ENCODE data around the gene MAP6D1.

The MAP6D1 gene

DNA sequence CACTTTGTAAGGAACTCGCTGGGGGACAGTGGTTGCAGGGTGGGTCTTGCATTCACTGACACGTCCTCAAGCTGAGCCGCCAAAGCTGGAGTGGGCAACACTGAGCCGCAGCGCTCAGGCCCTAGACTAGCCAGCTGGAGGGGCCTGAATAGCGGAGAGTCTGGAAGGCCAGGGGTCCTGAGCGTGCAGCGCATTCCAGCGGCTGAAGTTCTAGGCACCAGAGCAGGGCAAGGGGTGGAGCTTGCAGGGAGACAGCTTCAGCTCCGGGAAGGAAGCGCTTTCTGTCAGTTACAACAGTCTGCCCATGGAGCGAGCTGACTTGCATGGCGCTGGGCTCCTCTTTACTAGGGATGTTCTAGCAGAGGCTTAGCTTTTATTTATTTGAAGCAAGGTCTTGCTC, 2.7 kb downstream of the MAP6D1 start:
- DNase-seq, result no peak

DNA sequence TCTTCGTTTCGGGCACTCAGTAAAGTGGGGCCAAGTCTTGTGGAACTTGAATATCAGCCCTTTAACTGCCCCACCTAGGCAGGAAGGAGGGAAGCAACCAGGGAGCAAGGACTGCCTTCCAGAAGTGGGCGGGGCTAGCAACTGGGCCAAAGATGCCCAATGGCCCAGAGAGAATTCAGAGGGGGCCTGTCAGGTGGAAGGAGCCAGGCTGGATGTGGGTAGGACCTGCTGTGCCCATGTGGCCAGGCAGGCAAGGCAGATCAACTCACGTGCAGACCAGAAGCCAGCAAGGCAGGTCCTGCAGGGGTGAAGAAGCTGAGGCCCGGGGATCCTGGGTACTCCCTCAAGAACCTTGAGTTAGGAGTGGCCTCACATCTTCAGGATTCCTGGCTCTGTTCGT, 5.5 kb downstream of the MAP6D1 start:
- no peak for DNase-seq

DNA sequence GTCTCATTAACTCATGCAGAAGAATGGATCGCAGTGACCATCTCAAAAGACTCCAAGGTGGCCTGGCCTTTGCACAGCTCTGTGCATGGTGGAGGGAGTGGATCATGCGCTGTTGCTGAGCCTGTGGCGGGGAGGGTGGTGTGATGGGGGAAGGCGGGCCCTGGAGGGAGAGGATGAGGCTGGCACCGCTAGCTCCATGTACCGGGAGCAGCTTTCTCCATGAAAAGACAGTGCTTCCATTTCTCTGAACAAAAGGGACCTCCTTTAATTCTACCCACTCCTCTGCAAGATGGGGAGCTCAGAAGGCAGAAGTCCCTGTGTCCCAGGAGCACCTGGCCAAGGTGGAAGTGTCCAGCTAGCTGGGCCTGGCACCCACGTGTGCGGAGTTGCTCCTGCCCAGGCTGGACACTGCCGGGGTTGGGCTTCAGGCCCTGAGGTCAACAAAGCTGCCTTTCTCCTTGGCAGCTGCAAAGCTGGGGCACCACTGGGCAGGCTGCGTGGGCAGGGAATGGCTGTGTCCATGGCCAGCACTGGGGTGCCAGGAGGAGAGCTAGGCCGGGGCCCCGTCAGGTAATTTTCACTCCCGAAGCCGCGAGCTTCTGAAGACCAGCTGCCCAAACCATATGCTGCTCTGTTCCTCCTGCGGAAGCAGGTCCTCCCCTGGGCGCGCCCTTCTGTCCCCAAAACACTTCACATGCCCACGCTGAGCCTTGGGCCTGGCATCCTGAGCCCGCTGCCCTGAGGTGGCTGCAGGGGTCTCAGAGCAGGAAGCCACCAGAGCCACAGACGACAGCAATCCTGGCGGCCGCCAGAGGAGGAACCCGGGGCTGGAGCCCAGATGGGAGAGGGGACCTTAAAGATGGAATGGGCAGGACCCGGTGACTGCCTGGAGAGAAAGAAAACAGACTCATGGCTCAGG, 6.4 kb downstream of the MAP6D1 start:
- no peak for DNase-seq

- no peak for DNase-seq
Observed at GRCh38 chr3:183818041-183818620, 7.2 kb downstream of the MAP6D1 start.

GRCh38 chr3:183817639-183818038, 7.7 kb downstream of the MAP6D1 start:
- DNase-seq, result no peak

DNA sequence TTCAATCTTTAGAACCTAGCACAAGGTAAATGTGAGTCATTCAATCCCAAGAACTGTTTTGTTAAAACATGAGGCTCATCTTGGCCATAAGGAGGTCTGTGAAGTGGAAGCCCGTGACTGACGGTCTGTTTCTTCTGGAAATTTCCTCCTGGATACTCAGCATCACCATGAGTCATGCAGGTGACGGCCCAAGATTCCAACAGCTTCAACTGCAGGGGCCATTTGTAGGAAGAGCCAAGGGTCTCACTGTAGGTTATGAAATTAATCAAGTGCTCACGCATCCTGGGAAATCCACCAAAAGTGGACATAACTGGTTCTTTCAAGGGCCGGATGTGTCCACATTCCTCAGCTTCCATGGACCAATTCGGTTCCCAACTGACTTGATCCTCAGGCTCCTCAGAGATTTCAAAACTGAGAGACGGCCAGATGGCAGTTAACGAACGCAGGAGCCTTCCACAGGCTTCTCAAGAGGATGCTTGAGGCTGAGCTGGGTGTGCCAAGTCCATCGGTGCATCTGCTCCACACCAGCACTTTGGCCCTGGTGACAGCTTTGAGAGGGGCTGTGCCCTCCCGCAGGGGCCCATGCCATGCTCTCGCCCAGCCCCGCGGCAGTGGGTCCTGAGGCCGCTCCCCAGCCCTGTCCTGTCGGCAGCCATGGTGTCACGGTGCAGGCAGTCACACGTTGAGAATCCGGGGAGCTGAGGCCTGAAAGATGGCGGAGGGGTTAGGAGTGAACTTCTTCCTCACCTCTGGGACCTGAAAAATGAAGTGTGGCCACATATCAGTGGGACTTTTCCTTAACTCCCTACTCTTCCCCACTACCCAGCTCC, 8.5 kb downstream of the MAP6D1 start:
- no peak for DNase-seq

DNA sequence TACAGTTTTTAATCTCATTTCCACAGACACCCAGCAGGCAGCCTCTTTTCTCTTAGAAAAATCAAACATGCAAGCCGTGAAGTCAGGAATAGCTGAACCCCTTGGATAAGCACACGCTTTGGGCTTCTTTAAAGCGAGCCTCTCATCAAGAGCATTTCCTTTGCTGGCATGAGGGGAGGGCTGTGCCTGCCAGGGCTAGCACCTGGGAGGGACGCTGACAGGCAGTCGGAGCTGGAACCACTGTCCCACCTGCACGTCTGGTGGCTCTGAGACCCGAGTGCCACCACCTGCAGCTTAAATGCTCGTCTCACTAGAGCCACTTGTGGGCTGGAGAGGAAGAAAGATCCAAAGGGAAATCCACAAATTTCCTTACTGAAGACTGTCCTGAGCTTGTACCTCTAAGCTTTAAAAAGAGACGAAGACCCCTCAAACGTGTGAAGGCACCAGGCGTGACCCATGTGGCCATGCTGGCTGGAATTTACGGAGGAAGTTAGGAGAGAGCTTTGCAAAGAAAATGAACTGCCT, 9.4 kb downstream of the MAP6D1 start:
- no peak for DNase-seq

- no peak for DNase-seq
Observed at GRCh38 chr3:183815563-183815940, 9.8 kb downstream of the MAP6D1 start.

GRCh38 chr3:183814240-183814639, 11.1 kb downstream of the MAP6D1 start:
- DNase-seq, result no peak

DNA sequence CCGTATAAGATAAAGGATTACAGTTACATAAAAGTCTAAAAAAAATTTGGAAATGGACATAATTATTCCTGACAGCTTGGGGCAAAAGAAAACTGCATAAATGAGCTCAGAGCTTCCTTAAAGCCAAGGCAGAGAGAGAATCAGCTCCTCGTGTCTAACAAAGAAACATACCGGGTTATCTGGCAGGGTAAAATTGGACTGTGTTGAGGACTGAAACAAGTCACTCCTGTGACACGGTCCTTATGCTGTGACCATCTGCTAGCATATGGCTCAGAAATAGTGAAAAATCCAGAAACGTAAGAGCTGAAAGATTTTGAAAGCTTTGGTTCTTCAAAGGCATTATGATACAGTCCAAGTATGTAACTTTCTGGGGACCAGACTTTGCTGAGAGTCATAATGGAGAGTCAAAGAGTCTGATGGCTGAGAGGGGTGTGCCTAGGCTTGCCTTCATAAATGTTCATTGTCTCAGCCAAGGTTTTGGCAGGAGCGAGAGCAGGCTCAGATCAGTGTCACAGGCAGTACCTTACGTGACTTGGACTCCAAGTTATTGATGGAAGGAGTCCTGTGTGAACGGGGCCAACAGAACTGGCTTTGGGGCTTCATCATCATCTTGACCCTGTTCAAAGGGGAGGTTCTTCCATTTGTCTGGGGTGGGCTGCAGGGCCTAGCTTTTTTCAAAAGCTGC, 12.5 kb downstream of the MAP6D1 start:
- no peak for DNase-seq

GRCh38 chr3:183811638-183812037, 13.7 kb downstream of the MAP6D1 start:
- no peak for DNase-seq

DNA sequence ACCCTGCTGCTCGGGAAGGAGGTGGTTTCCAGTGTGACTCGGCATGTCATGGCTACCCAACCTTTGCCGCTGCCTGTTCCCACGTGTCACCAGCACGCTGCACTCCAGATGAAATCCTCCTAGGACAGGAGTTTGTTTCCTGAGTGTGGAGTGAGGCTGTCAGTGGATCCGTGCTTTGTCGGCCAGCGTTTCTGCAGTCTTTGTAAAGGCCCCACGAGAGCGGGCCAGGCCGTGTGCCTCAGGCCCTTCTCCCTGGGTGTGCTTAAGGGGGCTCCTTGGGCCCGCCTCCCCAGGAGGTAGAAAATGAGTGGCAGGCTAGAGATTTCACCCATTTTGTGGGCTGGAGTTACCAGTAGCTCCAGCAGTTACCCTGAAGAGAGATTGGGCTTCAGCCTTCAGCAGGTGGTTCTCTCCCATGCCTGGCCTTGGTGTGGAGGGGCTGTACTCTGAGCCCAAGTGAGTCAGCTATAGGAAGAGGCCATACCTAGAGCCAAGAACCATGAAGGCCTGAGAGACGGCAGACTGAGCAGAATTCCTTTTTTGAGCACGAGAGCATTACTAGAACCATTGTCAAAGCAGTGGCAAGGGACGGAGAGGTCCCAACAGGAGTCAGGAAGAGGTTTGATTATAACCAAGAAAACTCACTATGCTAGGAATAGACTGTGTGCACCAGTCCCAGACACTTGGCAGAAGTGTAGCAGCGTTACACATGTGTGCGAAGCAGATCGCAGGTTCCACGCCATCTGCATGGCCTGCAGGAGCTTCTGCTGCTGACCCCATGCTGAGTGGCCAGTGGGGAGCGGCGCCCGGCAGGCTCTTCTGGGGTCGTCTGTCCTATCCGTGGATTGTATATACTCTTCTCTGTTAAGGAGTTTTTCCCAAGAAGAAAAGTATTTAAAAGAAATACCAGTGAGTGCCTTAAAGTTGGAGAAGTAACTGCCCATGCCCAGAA, 14.5 kb downstream of the MAP6D1 start:
- DNase-seq, result no peak

DNA sequence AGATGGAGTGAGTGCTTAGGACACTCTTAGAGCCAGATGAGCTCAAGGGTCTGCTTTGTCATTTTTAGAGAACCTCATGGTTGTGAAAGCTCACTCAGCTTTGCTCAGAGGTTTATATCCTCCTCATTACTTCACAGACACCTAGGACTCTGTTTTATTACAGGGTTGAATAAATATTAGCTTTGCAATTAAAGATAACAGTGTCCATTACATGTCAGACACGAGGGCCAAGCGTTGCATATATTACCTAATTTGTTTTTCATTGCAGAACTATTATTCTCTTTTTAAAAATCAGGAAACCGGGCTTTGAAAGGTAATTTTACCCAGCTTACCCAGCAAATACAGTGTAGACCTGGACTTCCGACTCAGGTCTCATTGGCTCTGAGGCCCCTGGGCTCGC, 16.1 kb downstream of the MAP6D1 start:
- no peak for DNase-seq

- no peak for DNase-seq
Observed at GRCh38 chr3:183808355-183808754, 17.0 kb downstream of the MAP6D1 start.

- DNase-seq, result no peak
Observed at GRCh38 chr3:183807881-183808280, 17.5 kb downstream of the MAP6D1 start.

DNA sequence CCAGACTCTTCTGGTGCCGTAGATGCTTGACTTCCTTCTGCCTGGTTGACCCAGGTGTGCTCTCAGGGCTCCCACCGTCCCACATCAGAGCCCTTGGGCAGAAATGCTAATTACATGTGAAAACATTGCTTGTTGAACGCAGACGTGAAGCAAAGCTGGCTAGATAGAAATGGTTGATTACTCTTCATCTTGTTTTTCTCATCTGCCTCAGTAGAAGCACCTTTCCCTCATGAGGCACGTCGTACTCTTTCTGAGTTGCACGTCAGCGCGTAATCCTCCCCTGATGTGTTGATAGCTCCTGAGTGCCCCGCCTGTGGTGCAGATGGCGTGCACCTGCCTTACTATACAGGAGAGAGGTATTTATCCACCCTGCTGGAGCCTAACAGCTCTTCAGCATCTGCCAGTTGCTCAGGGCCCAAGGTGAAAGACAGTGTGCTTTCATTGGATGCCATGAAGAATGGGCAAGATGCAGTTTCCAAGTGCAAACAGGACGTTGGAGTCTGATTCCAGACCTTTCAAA, 18.1 kb downstream of the MAP6D1 start:
- DNase-seq, result no peak

DNA sequence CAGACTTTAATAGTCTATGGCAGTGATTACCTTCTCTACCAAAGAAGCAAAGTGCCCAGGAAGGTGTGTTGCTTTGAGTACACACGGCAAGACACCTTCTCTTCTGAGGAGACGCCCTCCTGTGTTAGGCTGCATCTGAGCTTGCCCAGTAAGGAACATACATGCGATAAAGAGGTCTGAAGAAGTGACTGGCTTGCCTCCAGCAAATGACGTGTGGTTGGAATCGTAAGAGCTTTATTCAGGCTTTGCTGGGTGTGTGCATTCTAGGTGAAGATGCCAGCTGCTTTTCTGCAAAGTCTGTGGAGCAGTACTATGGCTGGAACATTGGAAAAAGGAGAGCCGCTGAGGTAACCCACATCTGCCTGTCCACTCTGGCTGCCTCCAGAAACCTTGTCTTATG, 22.4 kb downstream of the MAP6D1 start:
- no peak for DNase-seq

DNA sequence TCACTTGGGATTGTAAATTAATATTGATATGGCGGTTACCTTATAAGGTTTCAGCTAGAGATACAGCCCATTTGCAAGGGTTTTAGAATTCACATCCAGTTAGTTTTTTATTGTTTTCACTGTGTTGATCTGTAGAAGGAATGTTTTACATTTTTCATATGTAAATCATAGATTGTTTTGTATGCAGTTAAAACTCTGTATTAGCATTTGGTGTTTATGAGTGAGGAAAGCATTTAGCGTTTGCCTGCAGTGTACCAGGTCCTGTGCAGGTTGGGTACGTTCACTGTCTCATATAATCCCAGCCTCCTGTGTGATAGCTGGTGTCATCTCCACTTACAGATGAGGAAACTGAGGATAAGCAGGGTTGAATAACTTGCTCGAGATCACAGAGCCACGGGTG, 23.8 kb downstream of the MAP6D1 start:
- no peak for DNase-seq

GRCh38 chr3:183800243-183800863, 25.0 kb downstream of the MAP6D1 start:
- DNase-seq, result no peak

DNA sequence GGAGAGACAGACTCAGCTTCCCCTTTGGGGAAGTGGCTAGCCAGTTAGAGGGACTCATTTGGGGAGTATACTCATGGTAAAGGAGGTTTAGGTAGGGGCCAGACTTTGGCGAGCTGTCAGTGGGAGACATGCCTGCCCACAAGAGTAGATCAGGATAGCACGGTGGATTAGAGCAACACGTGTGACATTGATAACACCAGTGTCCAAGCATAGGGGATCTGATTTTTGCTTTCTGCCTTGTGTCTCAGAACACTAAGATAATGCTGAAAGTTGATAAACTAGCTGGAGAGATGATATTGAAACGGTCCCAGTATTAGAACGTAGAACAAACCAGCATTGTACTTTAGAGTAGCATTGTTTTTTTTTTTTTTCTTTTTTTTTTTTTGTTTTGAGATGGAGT, 25.9 kb downstream of the MAP6D1 start:
- no peak for DNase-seq

- DNase-seq, result no peak
Observed at GRCh38 chr3:183797996-183798395, 27.4 kb downstream of the MAP6D1 start.

Data from stimulated activated CD8-positive, alpha-beta memory T cell treated with anti-CD3 and anti-CD28 coated beads, Interleukin-4, amount 100 ng/mL, for 48 hours (primary cell).